Measurements from ENCODE around the gene HIC2.
"Not testable (repeated sequence)": the region's sequence is repeated elsewhere in the genome, so short reads cannot be mapped to it uniquely, and the experiment has no call there.

Gene HIC2, protein sequence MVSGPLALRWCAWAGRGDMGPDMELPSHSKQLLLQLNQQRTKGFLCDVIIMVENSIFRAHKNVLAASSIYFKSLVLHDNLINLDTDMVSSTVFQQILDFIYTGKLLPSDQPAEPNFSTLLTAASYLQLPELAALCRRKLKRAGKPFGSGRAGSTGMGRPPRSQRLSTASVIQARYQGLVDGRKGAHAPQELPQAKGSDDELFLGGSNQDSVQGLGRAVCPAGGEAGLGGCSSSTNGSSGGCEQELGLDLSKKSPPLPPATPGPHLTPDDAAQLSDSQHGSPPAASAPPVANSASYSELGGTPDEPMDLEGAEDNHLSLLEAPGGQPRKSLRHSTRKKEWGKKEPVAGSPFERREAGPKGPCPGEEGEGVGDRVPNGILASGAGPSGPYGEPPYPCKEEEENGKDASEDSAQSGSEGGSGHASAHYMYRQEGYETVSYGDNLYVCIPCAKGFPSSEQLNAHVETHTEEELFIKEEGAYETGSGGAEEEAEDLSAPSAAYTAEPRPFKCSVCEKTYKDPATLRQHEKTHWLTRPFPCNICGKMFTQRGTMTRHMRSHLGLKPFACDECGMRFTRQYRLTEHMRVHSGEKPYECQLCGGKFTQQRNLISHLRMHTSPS

DNA sequence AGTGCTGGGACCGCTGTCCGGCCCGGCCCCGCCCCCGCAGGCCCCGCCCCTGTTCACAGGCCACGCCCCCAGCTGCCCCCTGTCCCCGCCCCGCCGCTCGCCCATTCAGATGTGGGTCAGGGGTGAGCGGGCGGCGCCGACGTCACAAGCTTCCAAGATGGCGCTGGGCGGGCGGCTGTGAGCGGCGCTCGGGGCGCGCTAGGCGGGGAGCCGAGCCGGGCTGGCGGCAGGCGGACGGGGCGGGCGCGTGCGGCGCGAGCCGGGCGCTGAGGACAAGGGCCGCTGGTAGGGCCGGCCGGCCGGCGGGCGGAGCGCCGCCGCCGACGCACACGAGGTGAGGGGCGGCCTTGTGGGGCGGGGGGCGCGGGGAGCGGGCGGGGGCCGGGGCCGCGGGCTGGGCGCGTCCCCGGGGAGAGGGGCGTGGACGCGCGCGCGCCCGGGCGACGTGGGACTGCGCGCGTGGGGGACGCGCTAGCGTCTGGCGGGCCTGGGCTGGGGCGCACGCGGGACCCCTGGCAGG, at the start of gene HIC2:
Gene HIC2, plus strand, starts transcription at position 145 of the 520 bp plus-strand sequence. CDS start 25,461 bp downstream, outside the sequence.
- not testable (repeated sequence) for DNase-seq

DNA sequence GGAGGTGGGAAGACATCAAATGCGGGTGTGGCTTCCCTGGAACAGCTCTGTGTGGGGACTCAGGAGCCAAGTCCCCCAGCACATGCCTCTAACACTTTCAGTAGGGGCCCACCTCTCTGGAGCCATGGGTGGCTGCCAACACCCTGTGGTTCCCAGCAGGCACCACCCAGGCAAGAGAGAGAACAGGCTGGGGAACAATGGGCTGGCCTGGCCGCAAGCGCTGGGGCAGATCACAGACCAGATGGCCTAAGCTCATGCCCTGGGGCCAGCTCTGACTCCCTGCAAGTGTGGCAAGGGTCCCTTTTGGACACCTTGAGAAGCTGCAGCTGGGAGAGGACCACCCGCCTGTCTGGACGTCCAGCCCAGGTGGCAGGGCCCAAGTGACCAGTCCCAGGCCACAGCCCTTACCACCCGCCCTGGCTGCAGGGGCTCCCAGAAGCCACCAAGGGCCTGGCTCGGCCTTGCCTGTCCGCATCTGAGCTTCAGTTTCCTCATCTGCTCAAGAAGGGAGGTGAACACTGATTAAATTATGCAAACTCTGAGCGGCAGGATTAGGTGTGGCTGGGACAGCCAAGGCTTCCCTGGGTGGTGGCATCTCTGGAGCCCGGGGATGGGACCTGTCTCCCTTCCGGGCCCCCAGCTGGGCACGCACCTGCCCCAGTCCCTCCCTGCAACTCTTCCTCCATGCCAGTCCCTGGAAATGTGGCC, 48.4 kb upstream of the HIC2 start:
- DNase-seq: not testable (repeated sequence)

DNA sequence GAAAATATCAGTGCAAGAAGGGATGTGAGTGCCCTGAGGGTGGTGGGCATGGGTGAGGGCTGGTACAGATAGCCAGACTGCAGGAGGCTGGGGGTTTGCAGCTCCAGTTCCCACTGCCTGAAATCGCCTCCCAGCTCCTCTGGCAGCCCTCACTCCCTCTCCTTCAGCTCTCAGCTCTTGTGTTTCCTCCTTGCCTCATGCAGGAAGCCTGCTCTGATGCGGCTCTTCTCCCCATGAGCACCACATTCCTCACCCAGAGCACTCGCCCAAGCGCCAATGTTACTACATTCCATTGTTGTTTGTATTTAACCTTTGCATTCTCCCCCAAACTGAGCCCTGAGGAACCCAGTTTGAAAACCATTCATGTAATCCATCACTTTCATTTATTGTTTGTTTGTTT, 41.3 kb upstream of the HIC2 start:
- not testable (repeated sequence) for DNase-seq

DNA sequence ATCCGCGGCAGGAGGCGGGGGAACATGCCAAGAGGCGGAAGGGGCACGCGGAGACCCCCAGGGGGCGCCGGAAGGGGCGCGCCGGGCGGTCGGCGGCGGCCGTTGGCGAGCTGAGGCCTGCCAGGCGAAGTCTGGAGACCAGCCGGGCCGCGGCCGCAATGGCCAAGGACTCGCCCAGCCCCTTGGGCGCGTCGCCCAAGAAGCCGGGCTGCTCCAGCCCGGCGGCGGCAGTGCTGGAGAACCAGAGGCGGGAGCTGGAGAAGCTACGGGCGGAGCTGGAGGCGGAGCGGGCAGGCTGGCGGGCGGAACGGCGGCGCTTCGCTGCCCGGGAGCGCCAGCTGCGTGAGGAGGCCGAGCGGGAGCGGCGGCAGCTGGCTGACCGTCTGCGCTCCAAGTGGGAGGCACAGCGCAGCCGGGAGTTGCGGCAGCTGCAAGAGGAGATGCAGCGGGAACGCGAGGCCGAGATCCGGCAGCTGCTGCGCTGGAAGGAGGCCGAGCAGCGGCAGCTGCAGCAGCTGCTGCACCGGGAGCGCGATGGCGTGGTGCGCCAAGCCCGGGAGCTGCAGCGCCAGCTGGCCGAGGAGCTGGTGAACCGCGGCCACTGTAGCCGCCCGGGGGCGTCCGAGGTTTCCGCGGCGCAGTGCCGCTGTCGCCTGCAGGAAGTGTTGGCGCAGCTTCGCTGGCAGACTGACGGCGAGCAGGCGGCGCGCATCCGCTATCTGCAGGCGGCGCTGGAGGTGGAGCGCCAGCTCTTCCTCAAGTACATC, 33.3 kb upstream of the HIC2 start, which contains the start of gene RIMBP3B:
Gene RIMBP3B, plus strand, starts transcription at position 51 of the 767 bp plus-strand sequence. Its CDS starts 108 bp downstream, at position 159.
- DNase-seq: not testable (repeated sequence)

DNA sequence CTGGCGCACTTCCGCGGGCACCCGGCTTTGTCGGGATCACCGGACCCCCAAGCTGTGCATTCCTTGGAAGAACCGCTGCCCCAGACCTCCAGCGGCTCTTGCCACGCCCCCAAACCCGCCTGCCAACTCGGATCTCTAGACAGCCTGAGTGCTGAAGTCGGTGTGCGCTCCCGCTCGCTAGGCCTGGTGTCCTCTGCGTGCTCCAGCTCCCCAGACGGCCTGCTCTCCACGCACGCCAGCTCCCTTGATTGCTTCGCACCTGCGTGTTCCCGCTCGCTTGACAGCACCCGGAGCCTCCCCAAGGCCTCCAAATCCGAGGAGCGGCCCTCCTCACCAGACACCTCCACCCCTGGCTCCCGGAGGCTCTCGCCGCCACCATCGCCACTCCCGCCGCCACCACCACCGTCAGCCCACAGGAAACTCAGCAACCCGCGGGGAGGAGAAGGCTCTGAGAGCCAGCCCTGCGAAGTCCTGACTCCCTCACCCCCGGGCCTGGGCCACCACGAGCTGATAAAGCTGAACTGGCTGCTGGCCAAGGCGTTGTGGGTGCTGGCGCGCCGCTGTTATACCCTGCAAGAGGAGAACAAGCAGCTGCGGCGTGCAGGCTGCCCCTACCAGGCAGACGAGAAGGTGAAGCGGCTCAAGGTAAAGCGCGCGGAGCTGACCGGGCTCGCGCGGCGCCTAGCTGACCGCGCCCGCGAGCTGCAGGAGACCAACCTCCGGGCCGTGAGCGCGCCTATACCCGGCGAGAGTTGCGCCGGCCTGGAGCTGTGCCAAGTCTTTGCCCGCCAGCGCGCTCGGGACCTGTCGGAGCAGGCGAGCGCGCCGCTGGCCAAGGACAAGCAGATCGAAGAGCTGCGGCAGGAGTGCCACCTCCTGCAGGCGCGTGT, 32.5 kb upstream of the HIC2 start:
- DNase-seq: not testable (repeated sequence)

DNA sequence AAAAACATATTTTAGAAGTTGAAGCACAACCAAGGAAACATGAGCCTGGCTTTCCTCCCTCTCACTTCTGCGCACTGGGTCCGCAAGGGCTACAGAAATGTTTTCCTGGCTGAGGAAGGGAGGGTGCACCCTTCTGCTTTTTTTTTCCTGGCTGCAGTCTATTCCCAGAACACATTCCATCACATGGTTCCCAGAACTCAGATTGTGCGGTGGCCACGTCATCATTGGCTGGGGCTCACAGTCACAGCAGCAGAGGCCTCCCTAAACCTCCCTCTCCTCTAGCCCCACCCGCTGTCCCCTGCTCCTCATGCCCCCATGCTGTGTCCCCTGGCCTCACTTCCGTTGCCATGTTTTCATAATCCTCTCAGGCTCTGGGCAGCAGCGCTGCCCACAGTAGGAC, 27.7 kb upstream of the HIC2 start:
- not testable (repeated sequence) for DNase-seq

DNA sequence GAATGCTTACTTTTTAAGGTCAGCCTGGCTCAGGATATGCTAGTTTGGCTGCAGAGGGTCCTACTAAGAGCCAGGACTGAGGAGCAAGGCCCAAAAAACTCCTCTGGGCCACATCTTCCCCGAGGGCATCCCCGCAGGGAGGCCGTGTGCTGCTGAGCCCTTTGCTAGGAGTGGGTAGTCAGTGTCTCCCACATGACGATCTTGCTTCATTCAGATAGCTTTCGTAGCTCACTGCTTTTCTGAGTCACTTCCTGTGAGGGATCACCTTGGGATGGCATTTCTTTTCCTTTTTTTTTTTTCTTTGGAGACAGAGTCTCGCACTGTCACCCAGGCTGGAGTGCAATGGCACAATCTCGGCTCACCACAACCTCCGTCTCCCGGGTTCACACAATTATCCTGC, 27.2 kb upstream of the HIC2 start:
- DNase-seq: not testable (repeated sequence)

DNA sequence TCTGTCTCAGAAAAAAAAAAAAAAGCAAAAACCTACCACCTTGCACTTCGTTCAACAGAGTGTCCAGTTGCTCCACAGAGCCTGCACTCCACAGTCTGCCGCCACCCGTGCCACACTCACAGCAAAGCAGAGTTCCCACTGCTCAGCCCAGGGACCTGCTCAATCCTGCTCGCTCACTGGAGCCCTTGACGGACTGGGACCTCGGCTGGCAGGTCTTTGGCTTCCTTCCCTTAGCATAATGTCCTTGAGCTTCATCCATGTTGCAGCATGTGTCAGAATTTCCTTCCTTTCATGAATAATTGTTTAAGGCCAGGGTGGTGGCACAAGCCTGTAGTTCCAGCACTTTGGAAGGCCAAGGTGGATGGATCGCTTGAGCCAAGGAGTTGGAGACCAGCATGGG, 22.6 kb upstream of the HIC2 start:
- not testable (repeated sequence) for DNase-seq

DNA sequence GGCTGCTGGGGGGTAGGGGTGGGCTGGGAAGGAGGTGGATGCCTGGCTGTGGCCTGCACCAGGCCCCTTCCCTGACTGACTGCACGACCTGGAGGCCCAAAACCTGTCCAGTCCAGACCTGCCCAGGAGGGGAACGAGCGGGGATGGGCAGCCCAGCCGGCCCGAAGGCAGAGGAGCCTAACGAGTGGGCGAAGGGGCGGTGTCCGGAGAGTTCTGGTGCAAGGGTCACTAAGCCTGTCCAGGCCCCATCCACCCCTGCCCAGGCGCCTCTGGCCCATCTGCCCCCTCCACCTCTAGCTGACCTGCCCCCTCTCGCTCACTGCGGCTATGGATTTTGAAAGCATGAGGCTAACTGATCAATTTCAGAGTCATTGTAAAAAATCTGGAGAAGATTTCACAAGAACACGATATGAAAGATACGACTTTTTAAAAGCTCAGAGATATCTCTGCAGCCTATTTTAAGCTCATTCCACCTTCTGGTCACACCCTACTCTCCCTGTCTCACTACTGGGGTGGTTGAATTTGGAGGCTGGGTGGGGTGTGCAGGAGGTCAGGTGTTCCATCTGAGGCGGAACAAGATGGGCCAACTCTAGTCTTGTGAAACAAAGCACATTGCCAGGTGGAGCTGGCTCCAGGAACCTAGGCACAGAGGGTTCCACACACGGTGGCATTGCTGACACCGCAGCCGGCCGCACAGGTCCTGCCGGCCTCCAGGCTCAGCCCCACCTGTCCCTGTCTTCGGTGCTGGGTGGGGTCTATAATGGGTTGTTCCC, 15.8 kb upstream of the HIC2 start:
- not testable (repeated sequence) for DNase-seq

DNA sequence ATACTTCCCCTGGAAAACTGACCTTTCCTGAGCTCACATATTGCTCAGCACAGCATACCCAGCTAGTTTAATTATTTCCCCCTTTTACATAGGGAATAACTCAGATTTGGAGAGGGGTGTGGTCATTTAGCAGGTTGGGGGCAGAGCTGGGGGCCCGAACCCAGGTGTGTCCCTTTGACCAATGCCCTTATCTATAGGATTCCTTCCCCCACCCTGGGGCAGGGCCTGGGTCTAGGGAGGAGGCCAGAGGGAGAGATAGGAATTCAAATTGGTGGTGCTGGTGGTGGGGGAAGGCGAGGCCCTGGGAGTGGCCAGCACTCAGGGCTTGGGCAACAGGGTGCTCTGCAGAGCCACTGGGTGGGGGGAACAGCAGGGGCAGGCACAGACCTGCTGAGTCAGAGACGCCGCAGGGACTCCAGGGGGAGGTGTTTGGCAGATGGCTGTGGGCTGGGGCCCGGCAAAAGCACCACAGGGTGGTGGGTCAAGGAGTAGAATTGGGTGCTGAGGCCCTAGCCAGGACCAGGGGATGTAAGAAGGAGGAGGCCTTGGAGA, 14.3 kb upstream of the HIC2 start:
- not testable (repeated sequence) for DNase-seq

DNA sequence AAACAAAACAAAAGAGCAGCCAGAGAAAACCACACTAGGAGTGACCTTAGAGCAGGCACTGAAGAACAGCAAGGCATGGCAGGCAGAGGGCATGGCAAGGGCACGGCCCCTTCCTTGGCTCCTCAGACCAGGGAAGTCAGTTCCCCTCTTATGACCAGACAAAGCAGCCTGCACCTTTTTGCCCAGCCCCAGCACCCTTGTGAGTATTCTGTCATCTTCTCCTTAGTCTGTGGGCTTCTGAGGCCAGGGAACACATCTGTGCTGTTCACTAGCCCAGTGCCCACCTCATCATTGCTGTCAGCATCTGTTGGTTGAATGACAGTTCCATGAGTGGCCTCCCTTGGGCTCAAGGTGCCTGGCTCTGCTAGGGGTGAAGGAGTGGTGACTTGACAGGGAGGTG, 10.0 kb upstream of the HIC2 start:
- not testable (repeated sequence) for DNase-seq

DNA sequence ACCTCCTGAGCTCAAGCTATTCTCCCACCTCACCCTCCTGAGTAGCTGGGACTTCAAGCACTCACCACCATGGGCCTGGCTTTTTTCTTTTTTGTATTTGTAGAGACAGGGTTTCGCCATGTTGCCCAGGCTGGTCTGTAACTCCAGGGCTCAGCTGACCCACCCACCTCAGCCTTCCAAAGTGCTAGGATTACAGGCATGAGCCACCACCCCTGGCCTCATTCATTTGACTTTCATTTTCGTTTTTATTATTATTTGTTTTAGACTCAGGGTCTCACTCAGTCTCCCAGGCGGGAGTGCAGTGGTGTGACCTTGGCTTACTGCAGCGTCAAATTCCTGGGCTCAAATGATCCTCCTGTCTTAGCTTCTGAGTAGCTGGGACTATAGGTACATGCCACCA, 9.4 kb upstream of the HIC2 start:
- DNase-seq: not testable (repeated sequence)

DNA sequence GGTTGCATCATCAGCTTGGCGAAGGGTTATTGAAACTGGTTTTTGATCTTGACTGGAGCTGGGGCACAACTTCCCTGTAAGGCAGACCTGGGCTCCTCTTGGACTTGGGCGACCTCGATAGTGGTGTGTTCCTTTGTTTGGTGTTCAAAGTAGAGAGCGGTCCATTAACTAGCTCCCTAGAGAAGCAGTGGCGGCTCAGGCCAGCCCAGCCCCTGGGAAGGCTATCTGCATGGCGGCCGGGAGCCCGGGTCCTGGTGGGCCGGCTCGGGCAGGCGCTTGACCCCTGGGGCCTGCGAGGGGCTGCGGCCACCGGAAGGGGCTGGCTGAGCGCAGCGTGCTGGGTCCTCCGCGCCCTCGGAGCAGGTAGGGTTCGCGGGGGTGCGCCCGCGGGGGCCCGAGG, 796 bp upstream of the HIC2 start:
- DNase-seq: not testable (repeated sequence)

DNA sequence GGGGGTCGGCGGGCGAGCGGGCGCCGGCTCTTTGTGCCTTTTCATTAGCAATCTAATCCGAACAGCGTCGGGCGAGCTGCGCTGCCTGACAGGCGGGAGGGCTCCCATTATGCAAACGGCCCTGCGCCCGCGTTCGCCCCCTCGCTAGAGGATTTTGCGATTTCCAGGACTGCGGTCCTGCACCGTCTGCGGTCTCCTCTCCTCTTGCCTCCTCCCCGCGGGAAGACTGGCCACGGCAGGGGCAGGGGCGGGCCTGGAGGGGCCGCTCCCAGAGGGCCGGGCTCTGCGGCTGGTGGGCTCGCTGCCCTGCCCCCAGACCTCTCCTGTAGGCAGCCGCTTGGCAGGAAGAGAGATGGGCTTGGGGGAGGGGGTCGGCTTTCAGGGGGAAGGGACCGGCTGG, 682 bp downstream of the HIC2 start:
- DNase-seq: not testable (repeated sequence)

DNA sequence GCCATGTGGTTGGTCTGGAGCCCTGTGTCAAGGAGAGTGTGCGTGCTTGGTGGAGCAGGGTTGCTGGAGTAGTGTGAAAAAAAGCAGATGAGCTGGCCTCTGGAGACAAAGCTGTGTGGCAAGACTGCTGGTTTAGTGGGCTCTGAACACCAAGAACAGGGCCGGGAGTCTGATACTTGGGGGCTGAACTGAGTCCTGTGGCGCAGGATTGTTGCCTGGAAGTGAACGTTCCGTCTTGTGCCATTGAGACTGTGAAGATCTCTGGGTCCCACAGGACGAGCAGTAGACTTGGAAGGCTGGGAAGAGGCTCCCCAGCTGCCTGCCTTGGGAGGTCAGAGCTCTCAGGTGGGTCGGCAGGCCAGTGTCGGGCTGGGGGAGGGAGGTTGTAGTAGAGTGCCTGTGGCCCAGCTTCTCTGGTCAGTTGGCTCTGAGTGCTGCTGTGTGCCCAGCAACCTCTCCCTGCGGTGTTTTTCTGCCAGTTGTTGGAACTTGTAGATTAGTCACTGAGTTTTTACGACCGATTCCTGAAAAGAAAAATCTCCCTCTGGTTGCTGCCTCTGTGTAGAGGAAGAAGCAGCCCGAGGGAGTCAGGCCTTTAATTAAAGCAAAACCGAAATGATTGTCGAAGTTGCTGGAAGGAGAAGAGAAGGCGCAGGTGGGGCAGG, 1.9 kb downstream of the HIC2 start:
- DNase-seq: not testable (repeated sequence)

DNA sequence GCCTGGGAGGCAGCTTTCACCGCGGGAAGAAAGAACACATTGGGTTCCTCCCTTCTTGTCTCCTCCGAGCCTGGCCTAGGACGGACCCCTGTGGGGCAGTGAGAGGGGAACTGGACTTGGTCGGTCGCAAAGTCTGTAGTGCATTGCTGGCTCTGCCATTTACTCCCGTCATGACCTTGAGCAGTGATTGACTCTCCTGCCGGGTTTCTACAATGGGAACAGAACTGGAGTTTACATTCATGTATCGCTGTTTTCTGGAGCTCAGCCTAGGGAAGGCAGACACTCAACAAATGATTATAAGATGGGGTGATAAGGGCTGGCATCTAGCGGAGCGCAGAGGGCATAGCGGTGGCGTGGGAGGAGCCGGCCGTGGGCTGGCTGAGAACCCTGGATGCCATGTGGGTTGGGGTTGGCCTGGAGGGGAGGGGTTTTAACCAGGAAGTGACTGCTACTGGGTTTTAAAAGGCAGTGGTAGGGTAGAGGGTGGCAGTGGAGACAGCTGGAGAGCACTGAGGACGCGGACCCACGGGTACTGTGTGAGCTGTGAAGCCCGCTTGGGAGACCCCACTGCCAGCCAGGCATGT, 3.1 kb downstream of the HIC2 start:
- not testable (repeated sequence) for DNase-seq

DNA sequence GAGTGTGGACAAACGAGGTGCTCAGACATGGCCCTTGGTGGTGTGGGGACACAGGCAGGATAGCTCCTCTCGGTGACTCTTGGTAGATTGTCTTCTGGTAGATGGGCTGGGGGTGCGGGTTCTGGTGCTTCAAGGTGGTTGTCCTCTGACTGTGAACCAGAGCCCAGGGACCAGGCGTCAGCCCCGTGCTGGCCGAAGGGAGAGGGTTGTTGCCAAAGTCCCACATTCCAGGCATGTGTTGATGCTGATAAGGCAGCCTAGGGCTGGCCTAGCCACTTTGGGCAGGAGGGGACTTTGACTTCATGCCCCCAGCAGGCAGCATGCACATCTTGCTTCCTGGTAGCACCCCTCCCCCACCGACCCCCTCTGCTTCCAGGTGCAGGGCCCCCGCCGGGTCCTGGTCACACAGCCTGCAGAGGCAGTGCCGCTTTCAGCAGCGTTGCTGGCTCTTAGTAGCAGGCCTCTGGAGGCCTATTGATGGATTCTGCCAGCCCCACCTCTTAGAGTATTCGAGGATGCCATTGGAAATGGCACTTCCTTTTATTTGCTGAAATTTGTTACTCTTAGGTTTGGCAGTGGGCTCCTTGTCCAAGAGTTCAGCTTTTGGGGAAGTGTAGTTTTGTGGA, 7.0 kb downstream of the HIC2 start:
- not testable (repeated sequence) for DNase-seq

DNA sequence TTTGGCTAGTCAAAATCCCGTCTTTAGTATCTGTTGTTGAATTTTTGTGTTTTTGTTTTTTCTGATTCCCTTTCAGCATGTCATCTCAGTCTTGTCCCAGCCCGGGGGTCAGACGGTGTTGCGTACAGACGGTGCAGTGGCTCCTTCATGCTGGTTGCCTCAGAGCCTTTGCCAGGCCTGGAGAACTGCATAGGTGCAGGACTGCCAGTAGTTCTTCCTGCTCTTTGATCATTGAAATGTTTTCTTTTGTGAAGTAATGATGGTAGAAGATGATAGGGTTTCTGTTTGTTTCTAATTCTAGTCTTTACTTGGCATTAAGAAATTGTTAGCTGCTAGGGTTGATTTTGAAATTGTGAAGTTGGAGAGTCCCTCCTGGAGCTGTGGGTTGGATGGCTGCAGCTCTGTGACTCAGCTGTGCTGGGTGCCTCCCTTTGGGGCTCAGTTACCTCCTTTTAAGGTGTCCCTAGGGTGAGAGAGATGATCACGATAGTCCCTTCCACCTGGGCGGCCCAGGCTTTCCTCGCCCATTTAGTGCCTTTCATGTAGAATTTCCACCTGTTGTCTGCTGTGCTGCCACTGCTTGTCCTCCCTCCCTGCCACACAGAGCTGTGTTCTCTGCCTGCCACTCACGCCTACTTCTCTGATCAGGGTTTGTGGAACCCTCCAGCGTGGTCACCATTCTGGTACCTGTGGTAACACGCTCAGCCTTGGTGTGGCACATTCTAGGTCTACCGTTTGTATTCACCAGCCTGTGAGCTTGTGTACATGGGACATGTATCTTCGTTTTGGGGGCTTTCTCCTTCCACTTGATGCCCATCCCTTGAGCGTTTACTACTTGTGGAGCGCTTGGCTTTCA, 17.4 kb downstream of the HIC2 start:
- not testable (repeated sequence) for DNase-seq
